Uterus (tissue), 2 donors: Measurements from ENCODE around the gene KDM4F.

Experiments used
- POLR2A ChIP-seq, 2 donors: fragments of 450-650 bp; IDR thresholded peaks; one replicate each; pipeline ENCODE4 v1.6.1; 2016; ENCODE audit warnings: antibody characterized with exemption in 2 of 2, mild to moderate bottlenecking in 1 of 2, moderate library complexity in 1 of 2
- TF ChIP-seq, protein P1 (sequence below), 4 experiments: fragments of 200-600 bp in 2 of 4; fragments of 450-650 bp in 2 of 4; sonication (generic) in 2 of 4; IDR thresholded peaks; one replicate each; pipeline ENCODE4 v1.5.1; 2016 to 2019; ENCODE audit warnings: antibody characterized with exemption in 4 of 4, mild to moderate bottlenecking in 2 of 4, moderate library complexity in 1 of 4

GRCh38 chr11:95070471-95070870, 21.2 kb downstream of the KDM4F start:
- TF ChIP-seq, protein P1, sequence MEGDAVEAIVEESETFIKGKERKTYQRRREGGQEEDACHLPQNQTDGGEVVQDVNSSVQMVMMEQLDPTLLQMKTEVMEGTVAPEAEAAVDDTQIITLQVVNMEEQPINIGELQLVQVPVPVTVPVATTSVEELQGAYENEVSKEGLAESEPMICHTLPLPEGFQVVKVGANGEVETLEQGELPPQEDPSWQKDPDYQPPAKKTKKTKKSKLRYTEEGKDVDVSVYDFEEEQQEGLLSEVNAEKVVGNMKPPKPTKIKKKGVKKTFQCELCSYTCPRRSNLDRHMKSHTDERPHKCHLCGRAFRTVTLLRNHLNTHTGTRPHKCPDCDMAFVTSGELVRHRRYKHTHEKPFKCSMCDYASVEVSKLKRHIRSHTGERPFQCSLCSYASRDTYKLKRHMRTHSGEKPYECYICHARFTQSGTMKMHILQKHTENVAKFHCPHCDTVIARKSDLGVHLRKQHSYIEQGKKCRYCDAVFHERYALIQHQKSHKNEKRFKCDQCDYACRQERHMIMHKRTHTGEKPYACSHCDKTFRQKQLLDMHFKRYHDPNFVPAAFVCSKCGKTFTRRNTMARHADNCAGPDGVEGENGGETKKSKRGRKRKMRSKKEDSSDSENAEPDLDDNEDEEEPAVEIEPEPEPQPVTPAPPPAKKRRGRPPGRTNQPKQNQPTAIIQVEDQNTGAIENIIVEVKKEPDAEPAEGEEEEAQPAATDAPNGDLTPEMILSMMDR (IDR thresholded peaks at IDR 0.05) = no peak
- TF ChIP-seq POLR2A (IDR thresholded peaks at IDR 0.05) = no peak
